Measurements from ENCODE around the gene CDYL.

CDYL gene, protein sequence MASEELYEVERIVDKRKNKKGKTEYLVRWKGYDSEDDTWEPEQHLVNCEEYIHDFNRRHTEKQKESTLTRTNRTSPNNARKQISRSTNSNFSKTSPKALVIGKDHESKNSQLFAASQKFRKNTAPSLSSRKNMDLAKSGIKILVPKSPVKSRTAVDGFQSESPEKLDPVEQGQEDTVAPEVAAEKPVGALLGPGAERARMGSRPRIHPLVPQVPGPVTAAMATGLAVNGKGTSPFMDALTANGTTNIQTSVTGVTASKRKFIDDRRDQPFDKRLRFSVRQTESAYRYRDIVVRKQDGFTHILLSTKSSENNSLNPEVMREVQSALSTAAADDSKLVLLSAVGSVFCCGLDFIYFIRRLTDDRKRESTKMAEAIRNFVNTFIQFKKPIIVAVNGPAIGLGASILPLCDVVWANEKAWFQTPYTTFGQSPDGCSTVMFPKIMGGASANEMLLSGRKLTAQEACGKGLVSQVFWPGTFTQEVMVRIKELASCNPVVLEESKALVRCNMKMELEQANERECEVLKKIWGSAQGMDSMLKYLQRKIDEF

DNA sequence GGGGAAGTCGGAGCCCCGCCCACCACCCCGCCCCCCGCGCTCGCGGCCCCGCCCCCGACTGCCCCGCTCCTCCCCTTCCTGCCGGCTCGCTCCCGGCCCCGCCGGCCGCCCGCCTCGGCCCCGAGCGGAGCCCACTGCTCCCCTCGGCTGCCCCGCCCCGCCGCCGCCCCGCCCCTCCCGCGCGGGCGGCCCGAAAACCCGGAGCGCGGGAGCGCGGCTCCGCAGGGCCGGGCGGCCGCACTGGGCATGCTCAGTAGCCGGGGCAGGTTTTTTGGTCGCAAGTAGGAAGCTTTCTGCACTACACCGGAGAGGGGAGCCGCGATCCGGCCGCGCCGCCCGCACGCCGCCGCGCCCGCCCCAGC is at the start of gene CDYL:
TSS of gene CDYL (plus strand) at position 274 of the 362 bp plus-strand sequence. CDS start 380 bp downstream, outside the sequence.
- peak; percentile 87 for DNase-seq (ENCODE audit: low read depth)

DNA sequence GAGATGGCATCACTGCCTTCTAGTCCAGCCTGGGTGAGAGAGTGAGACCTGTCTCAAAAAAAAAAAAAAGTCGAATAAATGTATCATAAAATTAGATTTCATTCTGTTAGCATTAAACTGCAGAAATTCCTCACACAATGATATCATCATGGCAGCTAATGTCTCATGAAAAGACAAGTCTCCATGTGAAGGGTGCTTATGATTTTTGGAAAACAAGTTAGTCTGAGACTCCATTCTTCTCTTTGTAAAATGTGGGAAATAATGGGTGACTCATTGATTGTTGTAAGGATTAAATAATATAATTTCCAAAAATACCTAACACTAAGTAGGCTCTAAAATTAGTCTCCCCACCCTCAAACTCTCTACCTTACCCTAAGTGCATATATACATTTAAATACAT is 49.6 kb upstream of the CDYL start:
- no peak for DNase-seq (ENCODE audit: low read depth)

DNA sequence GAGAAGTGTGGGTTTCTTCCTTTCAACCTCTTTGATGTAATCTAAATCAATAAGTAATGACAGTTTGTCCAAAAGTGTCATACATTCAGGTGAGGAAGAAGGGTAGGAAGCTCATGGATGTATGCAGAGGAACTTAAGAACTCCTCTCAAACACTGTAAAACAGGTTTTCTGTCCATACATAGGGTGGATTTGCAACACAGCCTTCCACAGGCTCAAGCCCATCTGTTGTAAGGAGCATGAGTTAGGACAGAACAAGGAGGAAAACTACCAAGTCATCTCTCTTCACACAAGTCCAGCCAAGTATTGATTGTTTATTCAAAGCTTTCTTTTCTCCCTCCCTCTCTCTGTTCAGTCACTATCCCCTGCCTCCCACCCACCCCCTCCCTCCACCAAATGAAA is 49.0 kb upstream of the CDYL start:
- DNase-seq (ENCODE audit: low read depth) = no peak

DNA sequence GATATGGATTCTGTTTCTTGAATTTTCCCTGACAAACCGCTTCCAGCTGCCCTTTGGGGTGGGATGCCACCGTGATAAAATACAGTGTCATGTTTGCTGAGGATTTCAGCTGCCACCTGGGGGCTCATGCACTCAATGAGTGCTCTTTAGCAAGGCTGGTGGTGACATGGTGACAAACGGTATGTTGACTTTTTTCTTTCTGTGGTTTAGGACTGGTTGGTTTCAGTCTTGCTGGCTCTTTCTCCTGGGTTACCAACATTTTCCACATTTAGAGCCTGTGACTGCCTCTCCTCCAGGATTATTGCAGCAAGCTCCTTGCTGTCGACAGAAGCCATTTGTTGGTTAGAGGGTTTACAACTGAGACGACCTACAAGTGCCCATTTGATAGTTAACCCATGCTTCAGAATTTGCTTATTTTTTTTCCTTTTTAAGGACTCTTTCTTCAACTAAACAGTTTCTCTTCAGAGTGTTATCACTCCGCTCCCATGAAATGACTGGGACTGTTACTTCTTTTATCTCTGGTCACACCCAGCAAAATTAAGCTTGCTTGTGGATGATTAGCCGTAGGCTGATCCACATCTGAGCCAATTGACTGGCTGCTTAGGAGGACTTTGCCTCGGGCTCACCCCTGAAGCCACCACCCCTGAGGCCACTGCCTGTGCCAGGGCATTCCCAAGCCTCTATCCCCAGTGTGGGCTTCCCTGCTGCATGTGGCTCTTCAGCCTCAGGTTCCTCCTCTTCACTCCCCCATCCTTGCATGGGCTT is 48.4 kb upstream of the CDYL start:
- DNase-seq (ENCODE audit: low read depth) = no peak

DNA sequence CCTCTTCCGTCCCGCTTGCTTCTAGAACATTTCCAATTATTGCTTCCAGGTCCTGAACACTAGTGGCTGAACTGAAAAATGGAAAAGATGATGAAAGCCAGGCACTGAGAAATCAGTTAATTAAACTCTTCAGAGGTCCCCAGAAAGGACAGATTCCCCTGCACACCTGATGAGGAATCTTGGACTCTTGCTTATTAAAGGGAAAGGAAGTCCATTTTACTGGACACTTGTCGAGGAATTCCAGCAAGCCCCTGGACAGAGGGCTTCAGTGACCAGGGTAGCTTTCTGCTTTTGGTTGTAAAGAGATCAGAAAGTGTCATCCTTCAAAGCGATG is 47.8 kb upstream of the CDYL start:
- no peak for DNase-seq (ENCODE audit: low read depth)

DNA sequence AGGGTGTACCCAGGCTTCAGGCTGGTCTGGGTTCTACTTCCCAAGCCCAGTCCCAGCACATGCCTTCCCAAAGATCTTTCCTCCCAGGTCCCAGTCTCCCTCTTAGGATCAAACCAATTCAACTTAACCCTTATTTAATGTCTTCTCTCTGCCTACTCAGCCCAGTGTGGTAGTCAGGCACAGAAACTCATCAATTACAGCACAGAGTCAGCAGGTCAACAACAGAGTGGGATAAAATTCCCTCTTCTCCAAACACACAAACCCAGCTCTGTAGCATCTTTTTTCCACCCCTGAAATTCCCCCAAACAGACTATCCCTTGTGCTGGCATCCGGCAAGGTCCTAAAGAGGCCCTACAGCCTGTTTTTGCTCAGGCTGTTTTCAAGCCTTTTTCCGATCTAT is 47.3 kb upstream of the CDYL start:
- no peak for DNase-seq (ENCODE audit: low read depth)

DNA sequence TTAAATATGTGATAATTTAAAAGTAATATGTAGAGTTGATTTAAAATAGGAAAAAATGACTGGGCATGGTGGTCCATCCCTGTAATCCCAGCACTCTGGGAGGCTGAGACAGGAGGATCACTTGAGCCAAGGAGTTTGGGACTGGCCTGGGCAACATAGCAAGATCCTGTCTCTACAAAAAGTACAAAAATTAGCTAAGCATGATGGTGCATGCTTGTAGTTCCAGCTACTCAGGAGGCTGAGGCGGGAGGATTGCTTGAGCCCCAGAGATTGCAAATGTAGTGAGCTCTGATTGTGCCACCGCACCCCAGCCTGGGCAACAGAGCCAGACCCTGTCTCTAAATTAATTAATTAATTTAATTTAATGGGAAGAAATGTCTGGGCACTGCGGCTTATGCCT is 44.2 kb upstream of the CDYL start:
- DNase-seq (ENCODE audit: low read depth) = no peak

DNA sequence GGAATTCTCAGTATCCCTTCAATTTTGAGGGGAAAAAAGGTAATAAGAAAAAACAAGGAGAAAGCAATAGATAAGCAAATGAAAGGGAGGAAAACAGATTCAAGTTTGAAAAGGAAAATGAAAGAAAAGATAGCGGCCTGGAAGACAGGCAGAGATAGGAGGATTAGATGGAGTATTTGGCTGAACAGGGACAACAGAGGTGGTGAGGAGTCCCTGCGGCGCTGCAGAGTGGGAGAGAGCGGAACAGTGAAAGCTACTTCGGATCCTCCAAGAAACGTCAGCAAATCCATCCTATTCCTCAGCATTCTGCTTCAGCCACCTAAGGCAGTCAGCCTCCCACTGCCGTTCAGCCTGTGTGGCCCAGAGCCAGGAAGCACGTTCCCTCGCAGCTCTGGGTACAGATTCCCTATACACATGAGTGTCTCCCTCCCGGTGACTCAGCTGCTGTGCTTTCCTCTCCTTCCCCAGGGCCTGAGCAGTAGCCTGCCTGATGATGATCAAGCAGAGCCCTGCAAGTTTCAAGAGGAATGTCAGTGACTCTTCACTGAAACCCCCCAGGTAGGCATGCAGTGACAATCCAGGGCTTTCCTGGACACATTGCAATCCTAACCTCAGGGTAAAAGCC is 43.4 kb upstream of the CDYL start:
- DNase-seq (ENCODE audit: low read depth) = no peak

DNA sequence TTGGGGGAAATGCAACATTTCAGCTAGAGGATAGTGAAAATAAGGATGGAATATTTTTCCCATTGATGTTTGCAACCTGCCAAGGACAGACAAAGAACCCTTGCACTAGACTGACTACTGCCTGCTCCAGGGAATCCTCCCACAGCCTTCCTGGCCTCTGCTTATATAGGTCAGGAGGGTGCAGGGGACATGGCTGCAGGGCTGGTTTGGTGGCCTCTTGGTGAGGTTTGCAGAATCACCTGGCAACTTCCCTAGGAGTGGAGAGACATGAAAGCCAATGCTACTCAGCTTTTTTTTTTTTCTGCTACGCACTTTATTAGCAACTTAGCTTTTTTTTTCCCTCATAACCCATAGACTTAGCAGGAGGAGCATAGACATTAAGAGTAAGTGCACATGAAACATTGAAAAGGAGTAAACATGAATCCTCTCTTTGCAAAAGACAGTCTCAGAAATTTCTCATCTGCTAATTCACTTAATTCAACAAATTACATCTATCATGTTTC is 39.8 kb upstream of the CDYL start:
- DNase-seq (ENCODE audit: low read depth) = no peak

DNA sequence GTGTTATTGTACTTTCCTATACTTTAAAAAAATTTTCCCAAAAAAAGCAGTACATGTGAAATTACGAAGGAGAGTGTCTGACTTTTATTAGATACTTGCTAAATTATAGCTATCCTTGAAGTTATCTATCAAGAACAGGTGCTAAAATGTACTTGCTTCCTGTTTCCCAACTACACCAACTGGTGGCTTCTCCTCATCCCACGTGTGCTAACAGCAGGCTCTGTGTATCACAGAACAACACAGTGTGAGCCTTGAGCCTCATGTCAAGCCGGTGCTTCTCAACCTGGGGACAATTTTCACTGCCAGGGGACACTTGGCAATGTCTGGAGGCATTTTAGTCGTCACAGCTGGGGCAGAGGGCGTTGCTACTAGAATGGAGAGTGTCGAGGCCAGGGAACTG is 36.2 kb upstream of the CDYL start:
- DNase-seq (ENCODE audit: low read depth) = no peak

DNA sequence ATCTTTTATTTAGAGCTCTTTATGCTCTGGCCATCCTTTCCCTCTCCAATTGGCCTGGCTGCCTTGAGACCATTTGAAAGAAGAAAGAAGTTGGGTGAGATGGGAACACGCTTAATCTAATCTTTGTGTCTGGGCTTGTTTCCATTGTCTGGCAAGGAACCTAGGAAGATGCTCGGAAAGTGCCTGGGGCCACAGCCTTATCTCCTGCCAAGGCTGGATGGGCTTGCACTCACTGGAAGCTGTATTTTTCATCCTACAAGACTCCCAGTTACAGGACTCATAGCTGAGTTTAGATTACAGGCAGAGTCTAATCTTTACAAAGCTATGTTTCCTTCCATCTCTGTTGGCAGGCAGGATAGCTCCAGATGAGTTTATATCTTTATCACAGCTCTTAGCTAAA is 33.1 kb upstream of the CDYL start:
- no peak for DNase-seq (ENCODE audit: low read depth)

DNA sequence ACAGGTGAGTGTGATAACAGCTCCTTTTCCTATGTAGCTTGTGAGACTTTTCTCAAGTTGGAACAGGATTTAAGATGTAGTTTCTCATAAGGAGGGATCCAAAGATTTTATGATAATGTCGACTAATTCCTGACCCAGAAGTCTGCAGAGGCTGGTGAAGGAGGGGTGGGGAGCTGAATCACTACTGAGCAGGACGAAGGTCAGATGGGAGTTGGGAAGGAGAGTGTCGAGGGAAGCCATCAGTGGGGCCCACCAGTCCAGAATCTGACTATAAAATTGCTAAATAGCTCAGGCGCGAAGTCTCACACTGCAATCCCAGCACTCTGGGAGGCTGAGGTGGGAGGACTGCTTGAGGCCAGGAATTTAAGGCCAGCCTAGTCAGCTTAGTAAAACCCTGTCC is 32.3 kb upstream of the CDYL start:
- DNase-seq (ENCODE audit: low read depth) = no peak

DNA sequence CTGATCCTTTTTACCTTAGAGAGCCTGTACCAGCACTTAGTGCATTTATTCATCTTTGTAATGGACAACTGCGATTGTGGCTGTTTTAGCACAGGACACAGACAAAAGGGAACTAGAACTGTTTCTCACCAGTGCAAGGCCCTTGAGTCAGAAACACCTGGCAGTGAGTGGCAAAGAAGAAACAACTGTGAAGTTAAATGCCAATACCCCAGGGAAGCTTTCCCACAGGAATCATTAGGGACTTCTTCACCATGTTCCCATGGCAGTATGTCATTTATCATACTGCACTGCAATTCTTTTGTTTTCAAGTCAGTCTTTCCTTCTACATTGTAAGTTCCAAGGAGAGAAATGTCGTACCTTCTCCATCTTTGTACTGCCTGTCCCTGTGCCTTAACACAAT is 28.6 kb upstream of the CDYL start:
- no peak for DNase-seq (ENCODE audit: low read depth)

DNA sequence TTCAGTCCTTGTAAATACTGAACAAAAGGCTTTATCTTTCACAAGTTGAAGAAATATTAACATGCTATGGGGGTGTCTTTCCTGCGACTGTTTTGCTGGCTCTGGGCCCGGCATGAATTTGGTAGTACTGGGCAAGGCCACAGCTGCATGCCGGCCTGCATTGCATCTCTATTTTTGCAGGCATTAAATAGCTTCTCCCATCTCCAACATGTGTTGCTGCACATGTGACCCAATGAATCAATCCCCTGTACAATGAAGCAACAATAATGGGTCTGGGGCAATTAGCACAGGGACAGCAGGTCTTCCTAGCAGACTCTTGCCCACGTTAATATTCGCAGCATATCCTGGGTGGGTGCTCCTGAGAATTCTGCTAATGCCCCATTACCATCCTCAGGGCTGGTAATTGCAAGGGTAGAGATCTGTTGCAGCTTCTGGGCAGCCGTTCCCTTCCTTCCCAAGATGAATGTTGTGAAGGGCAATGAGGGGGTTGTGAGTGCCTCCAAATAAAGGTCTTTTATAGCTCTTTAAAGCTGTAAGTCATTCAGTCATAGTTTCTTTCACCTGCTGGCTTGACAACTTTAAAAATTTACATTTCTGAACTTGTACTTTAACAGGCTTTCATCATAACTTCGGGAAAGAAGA is 24.3 kb upstream of the CDYL start:
- no peak for DNase-seq (ENCODE audit: low read depth)

DNA sequence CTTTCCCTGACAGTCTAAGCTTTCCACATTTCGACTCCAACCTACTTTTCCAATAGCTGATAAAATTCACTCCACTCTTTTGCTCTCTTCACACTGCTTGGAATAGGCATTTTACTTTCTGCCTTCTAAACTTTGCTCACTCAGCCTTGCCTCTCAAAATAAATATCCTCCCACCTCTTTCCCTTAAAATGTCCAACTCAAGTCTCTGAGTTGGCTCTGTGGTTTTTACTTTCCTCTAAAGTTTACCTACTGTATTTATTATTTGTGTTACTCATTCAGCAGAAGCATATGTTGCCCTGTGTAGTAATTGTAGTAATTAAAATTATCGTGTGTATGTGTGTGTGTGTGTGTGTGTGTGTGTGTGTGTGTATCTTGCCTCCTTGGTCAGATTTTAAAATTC is 20.0 kb upstream of the CDYL start:
- no peak for DNase-seq (ENCODE audit: low read depth)

DNA sequence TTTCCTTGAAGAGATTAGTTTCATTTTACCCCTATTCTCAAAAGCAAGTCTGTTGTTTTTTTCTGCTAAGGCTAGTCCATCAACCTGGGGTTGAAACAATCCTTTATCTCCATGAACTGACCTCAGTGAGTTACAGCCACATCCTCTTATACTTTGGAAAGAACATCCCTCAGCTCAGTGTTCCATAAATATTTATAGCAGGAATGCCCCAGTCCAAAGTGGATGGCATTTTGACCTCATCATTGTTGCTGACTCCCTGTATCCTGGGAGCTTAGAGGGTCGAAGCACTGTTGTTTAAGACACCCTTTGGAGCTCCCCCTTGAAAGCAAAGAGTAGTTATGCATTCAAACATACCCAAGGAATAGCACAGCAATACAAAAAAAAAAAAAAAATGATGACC is 16.2 kb upstream of the CDYL start:
- DNase-seq (ENCODE audit: low read depth) = no peak

DNA sequence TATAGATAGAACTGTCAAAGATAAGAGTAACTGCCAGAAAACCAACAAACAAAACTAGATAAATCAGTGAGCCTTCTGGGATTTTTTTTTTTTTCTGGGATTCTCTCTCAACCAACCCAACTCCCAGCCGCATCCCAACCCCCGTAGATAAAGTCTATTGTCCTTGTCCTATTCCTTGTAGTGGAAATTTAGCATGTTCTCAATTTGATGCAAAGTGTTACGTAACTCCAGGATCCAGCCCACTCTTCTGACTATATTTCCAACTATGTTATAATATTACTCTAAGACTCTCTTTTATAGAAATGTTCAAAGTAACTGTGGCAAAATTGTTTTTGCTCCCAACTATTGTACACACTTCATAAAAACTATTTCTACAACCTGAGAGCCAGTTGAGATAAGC is 15.4 kb upstream of the CDYL start:
- no peak for DNase-seq (ENCODE audit: low read depth)

DNA sequence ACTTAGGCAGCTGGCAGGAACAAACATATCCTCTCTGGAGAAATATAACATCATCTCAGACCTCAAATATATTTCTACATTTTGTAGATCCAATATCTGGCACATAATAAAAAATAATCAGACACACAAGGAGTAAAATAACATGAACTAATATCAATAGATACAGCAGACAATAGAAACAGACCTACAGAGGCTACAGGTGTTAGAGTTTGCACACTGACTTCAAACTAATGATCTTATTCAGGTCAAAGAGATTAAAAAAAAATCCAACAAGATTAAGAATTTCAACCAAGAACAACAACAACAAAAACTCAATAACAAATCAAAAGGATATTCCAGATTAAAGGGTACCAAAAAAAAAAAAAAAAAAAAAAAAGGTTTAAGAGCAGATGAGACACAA is 13.9 kb upstream of the CDYL start:
- DNase-seq (ENCODE audit: low read depth) = no peak

DNA sequence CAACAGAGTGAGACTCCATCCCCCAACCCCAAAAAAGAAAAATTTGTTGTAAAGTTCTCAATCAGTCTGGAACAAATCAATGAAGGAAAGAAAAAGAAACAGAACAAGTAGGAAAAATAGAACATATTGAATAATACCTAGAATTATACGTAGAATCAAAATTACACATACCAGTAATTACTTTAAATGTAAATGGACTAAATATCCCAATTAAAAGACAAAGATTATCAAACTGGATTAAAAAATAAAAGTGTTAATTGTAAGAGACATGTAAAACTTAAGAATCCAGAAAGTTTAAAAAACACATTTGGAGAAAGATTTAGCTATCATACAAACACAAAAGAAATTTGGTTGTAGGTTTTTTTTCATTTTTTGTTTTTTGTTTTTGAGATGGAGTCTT is 12.3 kb upstream of the CDYL start:
- no peak for DNase-seq (ENCODE audit: low read depth)

DNA sequence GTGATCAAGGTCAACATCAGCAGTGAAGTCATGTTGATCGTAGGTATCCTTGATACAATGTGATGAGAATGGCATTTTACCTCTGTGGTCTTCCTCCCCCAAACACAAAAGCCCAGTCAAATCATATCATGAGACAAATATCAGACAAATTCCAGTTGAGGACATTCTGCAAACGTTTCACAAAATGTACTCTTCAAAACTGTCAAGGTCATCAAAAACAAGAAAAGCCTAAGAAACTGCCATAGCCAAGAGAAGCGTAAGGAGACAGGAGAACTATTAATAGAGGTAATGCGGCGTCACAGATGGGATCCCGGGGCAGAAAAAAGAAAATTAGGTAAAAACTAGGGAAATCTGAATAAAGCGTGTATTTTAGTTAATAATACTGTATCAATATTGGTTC is 7.4 kb upstream of the CDYL start:
- DNase-seq (ENCODE audit: low read depth) = no peak

DNA sequence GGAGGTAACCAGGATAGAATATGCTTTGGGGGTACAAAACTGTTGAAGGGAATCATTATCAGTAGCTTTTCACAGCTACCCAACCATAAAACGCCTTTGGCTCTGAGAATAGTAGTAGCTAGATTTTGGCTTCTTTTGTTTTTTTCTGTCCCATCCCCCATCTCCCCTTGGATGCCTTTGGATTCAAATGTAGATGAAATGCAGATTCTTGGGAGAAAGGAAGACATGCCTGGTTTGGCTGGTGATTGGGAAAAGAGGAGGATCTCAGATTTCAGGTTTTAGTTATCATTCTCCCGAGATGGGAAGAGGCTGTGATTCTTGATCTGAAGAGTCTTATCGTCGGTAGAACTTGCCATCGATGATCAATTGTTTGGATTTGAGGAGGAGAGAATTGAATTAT is 3.5 kb upstream of the CDYL start:
- no peak for DNase-seq (ENCODE audit: low read depth)

DNA sequence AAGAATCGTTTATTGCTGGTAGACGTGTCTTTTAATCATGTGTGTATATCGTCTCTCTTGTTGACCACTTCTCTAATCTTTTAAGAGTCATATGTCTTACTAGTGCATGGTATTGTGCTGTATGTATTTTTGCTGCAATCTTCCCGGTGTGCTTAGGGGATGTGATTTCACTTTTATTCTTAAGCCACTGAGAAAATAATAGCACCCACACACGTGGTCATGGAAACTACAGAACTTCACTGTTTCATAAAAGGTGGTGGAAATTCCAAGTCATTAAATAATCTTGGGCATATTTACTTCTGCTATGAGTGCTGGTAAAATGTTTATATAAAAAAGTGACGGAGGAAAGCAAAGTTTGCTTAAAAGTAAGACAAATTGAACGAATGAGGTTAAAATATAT is 3.0 kb upstream of the CDYL start:
- no peak for DNase-seq (ENCODE audit: low read depth)

All from activated T-helper 9 cell treated with anti-CD3 and anti-CD28 coated beads, Interleukin-2, amount 50 U/mL, for 16 hours (primary cell).